ENCODE measurements around the gene SIRT1. TPM values are rescaled to one million over a fixed set of nuclear protein-coding genes. Genes with fewer than 3 reads are reported as not detected.

The SIRT1 gene
- total RNA-seq, 1 experiment from 2014 or later, result 22.8 TPM

DNA sequence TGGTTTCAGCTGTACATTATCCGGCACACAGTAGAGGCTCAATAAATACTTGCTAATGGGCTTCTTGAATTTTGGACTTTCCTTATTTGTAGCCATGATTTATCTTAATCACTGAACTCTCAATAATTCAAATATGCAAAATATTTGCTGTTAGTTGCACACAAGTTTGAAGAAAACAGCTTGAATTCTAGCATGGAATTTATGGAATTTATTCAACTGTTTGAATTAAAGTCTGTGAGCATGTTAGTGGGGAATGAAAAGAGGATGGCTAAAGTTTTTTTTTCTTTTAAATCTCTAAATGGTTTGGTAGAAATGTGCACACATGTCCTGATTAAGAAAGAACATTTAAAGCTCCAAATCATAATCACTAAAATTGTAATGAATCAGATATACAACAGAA lies 42.5 kb downstream of the SIRT1 start:
- Histone ChIP-seq H3K4me3 (replicated peaks in 1 of 2; ENCODE audit: low read depth in 1 of 2, low read length in 2 of 2) (no peak overlapping the region), H3K36me3 (ENCODE audit: control insufficient read depth in 1 of 2, insufficient read depth in 2 of 2, low read length in 2 of 2) (peaks cover 7% of the 10 kb centered on the region in 2 experiments; a peak in 1 of 4 replicates), H3K9me3 (ENCODE audit: control insufficient read depth in 1 of 2, insufficient read depth in 1 of 2, low read depth in 1 of 2, low read length in 2 of 2) (no peaks in the 10 kb centered on the region), H3K27me3 (ENCODE audit: insufficient read depth, low read length) (no peaks in the 10 kb centered on the region), H3K27ac (ENCODE audit: low read depth, low read length) (no peak overlapping the region), H3K9ac (ENCODE audit: low read length) (no peak overlapping the region), H4K20me1 (ENCODE audit: insufficient read depth) (no peaks in the 10 kb centered on the region), H2AFZ (ENCODE audit: low read depth, low read length, poor library complexity, severe bottlenecking) (no peak overlapping the region), H3K4me2 (ENCODE audit: low read length) (no peak overlapping the region), H3K79me2 (ENCODE audit: insufficient read depth, low read length) (no peaks in the 10 kb centered on the region), H3K4me1 (ENCODE audit: control insufficient read depth in 1 of 2, insufficient read depth in 2 of 2, low read length in 2 of 2) (no peaks in the 10 kb centered on the region), H3K9me2 (ENCODE audit: insufficient read depth) (no peaks in the 10 kb centered on the region)
- DNase-seq (ENCODE audit: low read depth, low spot score) (no peak), ATAC-seq (no peak)
- intact Hi-C loops (cut with micrococcal nuclease), result no loop called here
- TF ChIP-seq YY1 (IDR thresholded peaks at IDR 0.05; ENCODE audit: extremely low read depth, insufficient replicate concordance, low read depth, low read length), result no peak
- no peak for TF ChIP-seq JUND (IDR thresholded peaks at IDR 0.05)
- TF ChIP-seq EZH2 (IDR thresholded peaks at IDR 0.05), result no peak
- TF ChIP-seq SIN3A (IDR thresholded peaks at IDR 0.05; ENCODE audit: low read depth), result no peak
- TF ChIP-seq, protein P1, sequence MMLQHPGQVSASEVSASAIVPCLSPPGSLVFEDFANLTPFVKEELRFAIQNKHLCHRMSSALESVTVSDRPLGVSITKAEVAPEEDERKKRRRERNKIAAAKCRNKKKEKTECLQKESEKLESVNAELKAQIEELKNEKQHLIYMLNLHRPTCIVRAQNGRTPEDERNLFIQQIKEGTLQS (IDR thresholded peaks at IDR 0.05), result no peak
- TF ChIP-seq FOSL1 (IDR thresholded peaks at IDR 0.05; ENCODE audit: low read depth), result no peak
- no peak for TF ChIP-seq EZH2phosphoT487 (IDR thresholded peaks at IDR 0.05; ENCODE audit: borderline replicate concordance)
- no peak for TF ChIP-seq EGR1 (IDR thresholded peaks at IDR 0.05; ENCODE audit: low read depth)
- TF ChIP-seq CEBPB (IDR thresholded peaks at IDR 0.05; ENCODE audit: low read depth), result no peak
- TF ChIP-seq, protein P2, sequence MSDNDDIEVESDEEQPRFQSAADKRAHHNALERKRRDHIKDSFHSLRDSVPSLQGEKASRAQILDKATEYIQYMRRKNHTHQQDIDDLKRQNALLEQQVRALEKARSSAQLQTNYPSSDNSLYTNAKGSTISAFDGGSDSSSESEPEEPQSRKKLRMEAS (IDR thresholded peaks at IDR 0.05), result no peak
- TF ChIP-seq CBX3 (IDR thresholded peaks at IDR 0.05; ENCODE audit: low read depth), result no peak
- TF ChIP-seq POLR2AphosphoS5 (IDR thresholded peaks at IDR 0.05; ENCODE audit: low read depth, low read length), result no peak
- no peak for TF ChIP-seq ZNF274 (IDR thresholded peaks at IDR 0.05; ENCODE audit: low read depth, low read length)
- TF ChIP-seq TCF7L2 (IDR thresholded peaks at IDR 0.05; ENCODE audit: borderline replicate concordance, extremely low read depth, insufficient read depth, insufficient read length), result no peak
- no peak for TF ChIP-seq RAD21 (IDR thresholded peaks at IDR 0.05; ENCODE audit: low read depth)
- no peak for TF ChIP-seq ELF1 (IDR thresholded peaks at IDR 0.05; ENCODE audit: borderline replicate concordance, low read depth)
- TF ChIP-seq, protein P3, sequence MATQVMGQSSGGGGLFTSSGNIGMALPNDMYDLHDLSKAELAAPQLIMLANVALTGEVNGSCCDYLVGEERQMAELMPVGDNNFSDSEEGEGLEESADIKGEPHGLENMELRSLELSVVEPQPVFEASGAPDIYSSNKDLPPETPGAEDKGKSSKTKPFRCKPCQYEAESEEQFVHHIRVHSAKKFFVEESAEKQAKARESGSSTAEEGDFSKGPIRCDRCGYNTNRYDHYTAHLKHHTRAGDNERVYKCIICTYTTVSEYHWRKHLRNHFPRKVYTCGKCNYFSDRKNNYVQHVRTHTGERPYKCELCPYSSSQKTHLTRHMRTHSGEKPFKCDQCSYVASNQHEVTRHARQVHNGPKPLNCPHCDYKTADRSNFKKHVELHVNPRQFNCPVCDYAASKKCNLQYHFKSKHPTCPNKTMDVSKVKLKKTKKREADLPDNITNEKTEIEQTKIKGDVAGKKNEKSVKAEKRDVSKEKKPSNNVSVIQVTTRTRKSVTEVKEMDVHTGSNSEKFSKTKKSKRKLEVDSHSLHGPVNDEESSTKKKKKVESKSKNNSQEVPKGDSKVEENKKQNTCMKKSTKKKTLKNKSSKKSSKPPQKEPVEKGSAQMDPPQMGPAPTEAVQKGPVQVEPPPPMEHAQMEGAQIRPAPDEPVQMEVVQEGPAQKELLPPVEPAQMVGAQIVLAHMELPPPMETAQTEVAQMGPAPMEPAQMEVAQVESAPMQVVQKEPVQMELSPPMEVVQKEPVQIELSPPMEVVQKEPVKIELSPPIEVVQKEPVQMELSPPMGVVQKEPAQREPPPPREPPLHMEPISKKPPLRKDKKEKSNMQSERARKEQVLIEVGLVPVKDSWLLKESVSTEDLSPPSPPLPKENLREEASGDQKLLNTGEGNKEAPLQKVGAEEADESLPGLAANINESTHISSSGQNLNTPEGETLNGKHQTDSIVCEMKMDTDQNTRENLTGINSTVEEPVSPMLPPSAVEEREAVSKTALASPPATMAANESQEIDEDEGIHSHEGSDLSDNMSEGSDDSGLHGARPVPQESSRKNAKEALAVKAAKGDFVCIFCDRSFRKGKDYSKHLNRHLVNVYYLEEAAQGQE (IDR thresholded peaks at IDR 0.05; ENCODE audit: low read depth), result no peak
- TF ChIP-seq, protein P4, sequence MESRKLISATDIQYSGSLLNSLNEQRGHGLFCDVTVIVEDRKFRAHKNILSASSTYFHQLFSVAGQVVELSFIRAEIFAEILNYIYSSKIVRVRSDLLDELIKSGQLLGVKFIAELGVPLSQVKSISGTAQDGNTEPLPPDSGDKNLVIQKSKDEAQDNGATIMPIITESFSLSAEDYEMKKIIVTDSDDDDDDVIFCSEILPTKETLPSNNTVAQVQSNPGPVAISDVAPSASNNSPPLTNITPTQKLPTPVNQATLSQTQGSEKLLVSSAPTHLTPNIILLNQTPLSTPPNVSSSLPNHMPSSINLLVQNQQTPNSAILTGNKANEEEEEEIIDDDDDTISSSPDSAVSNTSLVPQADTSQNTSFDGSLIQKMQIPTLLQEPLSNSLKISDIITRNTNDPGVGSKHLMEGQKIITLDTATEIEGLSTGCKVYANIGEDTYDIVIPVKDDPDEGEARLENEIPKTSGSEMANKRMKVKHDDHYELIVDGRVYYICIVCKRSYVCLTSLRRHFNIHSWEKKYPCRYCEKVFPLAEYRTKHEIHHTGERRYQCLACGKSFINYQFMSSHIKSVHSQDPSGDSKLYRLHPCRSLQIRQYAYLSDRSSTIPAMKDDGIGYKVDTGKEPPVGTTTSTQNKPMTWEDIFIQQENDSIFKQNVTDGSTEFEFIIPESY (IDR thresholded peaks at IDR 0.05; ENCODE audit: extremely low read depth, insufficient replicate concordance, low read length), result no peak
- POLR2A ChIA-PET, result no interaction called here
- CTCF ChIA-PET, result no interaction called here
- RAD21 ChIA-PET (ENCODE audit: low non-redundant PET in 1 of 2, low total read pairs in 2 of 2, uncharacterized antibody in 2 of 2, unreplicated experiment in 2 of 2), result no interaction called here
- BruUV-seq (replicated peaks), result no TSS peak

All from HCT116 (cell line).